Stimulated activated CD4-positive, alpha-beta T cell treated with anti-CD3 and anti-CD28 coated beads, Interleukin-2, amount 100 ng/mL, for 48 hours (primary cell): Measurements from ENCODE around the gene RNF34.
"Not testable (repeated sequence)": the region's sequence is repeated elsewhere in the genome, so short reads cannot be mapped to it uniquely, and the experiment has no call there.

Source experiments
- DNase-seq, 2 donors: peaks; one replicate each; pipeline ENCODE4 v3.0.0-alpha.2; 2020

Gene RNF34, protein sequence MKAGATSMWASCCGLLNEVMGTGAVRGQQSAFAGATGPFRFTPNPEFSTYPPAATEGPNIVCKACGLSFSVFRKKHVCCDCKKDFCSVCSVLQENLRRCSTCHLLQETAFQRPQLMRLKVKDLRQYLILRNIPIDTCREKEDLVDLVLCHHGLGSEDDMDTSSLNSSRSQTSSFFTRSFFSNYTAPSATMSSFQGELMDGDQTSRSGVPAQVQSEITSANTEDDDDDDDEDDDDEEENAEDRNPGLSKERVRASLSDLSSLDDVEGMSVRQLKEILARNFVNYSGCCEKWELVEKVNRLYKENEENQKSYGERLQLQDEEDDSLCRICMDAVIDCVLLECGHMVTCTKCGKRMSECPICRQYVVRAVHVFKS

DNA sequence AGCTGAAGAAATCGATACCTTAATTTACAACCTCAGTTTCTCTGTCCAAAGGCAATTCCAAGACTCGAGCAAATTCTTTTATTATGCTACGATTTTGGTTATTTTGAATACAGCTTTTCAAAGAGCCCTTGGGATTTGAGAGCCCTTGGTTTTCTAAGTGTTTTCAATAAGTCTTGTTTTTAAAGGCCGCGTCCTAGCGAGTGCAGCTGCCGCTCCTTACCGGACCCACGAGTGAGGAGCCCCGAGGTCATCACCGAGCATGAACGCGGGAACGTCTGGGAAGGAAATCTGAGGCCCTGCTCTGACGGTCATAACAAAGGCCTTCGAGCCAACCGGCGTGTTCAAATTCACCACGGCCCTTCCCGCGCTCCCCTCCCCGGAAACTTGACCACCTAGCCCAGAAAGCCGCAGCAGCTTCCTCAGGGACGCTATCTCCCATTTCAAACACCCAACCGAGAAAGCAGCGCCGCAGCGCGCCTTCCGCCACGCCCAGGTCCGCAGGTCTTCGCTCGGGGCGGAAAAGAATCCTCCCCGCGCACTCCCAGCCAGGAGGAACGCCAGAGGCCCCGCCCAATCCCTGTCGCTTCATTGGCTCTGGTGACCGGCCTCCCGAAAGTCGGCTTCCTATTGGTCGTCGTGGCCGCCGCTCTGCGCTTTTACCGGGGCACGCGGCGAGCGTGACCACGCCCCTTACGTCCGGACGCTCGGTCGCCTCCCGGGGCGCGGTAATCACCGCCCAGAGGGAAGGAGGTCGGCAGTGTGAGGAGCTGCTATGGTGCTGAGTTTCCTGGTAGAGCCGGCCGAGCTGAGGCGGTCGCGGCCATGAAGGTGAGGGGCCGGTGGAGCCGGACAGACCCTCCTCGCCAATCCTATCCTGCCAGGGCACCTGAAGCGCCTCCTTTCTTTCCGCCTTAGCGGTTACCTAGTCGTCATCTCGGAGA, at the start of gene RNF34:
Gene RNF34 (plus strand): TSS at position 728 of the 941 bp plus-strand sequence. CDS start 95 bp downstream, at position 823.
- peak; percentile 96 to 97 for DNase-seq

DNA sequence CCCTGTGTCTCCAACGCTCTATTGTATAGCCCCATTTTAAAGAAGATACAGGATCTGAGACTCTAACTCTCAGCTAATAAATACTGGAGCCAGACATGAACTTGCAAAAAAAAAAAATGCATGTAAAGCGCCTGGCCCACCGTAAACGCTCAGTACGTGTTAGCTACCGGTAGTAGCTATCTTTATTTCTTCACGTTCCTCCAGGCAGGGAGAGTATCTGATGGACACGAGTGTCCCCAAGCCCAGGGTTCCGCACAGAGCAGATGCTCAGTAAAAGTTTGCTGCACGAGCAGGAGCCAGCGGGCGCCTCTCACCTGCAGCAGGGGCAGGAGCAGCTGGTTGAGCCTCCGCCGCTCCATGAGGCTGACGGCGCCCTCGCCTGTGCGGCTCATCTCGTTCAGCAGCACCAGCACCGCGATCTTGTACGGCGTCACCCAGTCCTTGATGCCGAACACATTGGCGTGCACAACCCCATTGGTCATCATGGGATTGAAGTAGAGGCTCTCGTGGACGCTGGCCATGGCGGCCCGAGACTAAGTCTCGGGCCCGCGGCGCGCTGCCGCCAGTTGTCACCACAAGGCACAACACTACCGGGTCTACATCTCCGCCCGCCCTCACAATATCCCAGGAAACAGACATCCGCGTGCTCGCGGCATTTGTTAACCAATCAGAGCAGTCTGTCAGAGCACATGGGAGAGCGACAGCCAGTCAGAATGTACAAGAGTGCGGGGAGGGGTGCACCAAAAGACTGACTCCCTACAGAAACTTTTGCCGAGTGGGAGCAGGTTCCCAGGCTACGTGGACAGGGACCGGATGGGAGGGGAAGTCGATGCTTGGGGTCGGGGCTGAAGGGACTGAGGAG, 47.9 kb upstream of the RNF34 start, which contains the start of gene ANAPC5:
Gene ANAPC5 (minus strand): TSS at position 592 of the 862 bp plus-strand sequence. CDS start 71 bp downstream, at position 521.
- DNase-seq, result peak; percentile 79 to 85

- DNase-seq, result no peak
Measured at GRCh38 chr12:121352682-121353018, 47.3 kb upstream of the RNF34 start.

- no peak for DNase-seq
Measured at GRCh38 chr12:121355818-121356217, 44.1 kb upstream of the RNF34 start.

GRCh38 chr12:121356657-121357056, 43.3 kb upstream of the RNF34 start:
- no peak for DNase-seq

GRCh38 chr12:121357331-121357730, 42.6 kb upstream of the RNF34 start:
- no peak for DNase-seq

GRCh38 chr12:121358073-121358472, 41.8 kb upstream of the RNF34 start:
- DNase-seq, result no peak

DNA sequence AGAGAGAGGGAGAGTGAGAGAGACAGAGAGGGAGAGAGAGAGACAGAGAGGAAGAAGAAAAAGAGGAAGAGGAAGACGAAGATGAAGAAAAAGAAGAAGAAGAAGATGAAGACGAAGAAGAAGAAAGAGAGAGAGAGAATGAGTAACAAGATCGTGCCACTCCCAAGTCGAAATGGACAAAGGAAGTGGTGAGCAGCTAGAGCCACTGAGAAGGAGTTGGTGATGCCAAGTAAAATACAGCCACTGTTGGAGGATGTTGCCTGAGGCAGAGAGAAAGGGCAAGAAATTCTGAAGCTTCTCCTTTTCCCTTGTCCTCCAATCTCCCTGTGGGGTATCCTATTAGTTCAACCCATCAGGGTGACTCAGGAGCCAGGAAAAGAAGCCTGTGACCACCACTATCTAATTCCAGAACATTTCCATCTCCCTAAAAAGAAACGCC, 35.2 kb upstream of the RNF34 start:
- DNase-seq, result no peak

DNA sequence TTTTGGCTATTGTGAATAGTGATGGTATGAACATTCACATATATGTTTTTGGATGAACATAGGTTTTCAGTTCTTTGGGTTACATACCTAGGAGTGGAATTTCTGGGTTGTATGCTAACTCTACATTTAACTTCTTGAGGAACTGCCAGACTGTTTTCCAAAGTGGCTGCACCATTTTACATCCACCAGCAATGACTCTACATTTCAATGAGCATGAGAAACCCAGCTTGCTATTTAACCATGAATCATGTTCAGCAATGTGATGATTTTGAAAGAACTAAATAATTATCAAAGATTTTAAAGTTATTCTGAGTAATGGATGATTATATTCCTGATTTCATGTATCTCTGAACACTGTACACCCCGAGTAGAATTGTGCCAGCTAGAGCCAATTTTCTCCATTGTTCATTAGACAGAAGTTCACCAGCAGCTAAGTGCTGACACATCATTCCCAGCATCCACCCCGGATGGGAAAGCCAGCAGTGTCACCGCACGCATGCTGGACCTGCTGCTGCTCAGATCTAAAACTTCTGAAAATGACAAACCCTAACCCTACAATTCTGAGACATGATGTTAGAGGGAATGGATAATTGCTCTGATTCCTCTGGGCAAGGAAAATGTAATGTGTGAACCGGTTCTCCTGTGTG, 34.4 kb upstream of the RNF34 start:
- no peak for DNase-seq

DNA sequence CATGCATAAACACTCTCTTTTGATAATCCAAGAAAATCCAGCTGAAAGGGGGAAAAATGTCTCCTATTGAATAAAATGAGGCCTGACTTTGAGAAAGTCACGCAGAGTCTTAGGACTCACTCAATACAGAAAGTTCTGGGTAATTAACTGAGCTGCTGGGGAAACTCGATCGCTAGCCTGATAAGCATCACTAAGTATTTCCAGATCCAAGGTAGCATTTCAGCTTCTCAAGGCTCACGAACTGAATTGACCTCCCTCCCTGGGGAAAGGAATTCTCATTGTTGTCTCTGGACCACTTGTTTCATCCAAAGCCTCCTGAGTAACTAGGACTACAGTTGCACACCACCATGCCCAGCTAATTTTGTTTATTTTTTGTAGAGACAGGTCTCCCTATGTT, 33.9 kb upstream of the RNF34 start:
- no peak for DNase-seq

DNA sequence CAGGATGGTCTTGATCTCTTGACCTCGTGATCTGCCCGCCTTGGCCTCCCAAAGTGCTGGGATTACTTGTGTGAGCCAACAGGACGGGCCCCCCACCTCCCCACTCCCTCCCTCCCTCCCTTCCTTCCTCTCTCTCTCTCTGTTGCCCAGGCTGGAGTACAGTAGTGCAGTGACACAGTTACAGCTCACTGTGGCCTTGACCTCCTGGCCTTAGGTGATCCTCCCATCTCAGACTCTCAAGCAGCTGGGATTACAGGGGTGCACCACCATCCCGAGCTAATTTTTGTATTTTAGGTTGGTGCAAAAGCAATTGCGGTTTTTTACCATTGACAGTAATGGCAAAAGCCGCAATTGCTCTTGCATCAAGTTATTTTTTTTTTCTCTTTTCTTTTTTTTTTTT, 28.5 kb upstream of the RNF34 start:
- no peak for DNase-seq

DNA sequence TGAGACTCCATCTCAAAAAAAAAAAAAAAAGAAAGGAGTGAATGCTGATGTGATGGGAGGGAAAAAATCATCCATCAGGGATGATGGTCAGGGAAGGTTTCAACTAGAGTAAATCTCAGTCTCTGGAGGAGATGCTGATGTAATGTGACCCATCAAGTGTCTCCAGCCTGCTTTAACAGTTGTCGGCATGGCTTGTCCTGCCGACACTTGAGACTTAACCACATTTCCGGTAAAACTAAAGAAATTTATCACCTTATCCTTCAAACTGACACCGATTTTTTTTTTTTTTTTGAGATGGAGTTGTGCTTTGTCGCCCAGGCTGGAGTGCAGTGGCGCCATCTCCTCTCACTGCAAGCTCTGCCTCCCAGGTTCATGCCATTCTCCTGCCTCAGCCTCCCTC, 26.2 kb upstream of the RNF34 start:
- DNase-seq, result no peak

DNA sequence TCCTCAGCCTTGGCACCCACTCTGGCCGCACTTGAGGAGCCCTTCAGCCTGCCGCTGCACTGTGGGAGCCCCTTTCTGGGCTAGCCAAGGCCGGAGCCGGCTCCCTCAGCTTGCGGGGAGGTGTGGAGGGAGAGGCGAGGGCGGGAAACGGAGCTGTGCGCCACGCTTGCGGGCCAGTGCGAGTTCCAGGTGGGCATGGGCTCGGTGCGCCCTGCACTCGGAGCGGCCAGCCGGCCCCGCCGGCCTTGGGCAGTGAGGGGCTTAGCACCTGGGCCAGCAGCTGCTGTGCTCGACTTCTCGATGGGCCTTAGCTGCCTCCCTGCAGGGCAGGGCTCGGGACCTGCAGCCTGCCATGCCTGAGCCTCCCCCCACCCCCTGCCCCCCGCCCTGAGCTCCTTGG, 25.6 kb upstream of the RNF34 start:
- not testable (repeated sequence) for DNase-seq

DNA sequence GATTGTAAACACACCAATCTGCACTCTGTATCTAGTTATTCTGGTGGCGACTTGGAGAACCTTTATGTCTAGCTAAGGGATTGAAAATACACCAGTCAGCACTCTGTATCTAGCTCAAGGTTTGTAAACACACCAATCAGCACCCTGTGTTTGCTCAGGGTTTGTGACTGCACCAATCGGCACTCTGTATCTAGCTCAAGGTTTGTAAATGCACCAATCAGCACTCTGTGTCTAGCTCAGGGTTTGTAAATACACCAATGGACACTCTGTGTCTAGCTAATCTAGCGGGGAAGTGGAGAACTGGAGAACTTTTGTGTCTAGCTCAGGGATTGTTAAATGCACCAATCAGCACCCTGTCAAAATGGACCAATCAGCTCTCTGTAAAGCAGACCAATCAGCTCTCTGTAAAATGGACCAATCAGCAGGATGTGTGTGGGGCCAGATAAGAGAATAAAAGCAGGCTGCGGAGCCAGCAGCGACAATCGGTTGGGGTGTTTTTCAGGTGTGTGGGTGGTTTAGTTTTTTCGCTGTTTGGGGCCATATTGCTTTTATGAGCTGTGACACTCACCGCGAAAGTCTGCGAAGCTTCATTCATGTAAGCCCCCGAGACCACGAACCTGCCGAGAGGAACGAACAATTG, 24.9 kb upstream of the RNF34 start:
- not testable (repeated sequence) for DNase-seq

GRCh38 chr12:121376754-121377697, 22.9 kb upstream of the RNF34 start:
- no peak for DNase-seq

DNA sequence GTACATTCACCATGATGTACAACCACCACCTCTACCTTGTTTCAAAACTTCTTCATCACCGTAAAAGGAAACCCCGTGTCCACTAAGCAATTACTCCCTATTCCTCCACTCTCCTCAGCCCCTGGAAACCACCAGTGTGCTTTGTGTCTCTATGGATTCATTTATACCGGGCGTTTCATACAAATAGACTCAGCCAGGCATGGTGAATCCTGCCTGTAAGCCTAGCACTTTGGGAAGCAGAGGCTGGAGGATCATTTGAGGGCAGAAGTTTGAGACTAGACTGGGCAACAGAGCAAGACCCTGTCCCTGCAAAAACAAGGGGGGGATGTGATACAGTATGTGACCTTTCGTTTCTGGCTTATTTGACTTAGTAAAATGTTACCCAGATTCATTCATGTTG, 21.2 kb upstream of the RNF34 start:
- DNase-seq, result no peak

GRCh38 chr12:121379945-121380344, 20.0 kb upstream of the RNF34 start:
- no peak for DNase-seq

DNA sequence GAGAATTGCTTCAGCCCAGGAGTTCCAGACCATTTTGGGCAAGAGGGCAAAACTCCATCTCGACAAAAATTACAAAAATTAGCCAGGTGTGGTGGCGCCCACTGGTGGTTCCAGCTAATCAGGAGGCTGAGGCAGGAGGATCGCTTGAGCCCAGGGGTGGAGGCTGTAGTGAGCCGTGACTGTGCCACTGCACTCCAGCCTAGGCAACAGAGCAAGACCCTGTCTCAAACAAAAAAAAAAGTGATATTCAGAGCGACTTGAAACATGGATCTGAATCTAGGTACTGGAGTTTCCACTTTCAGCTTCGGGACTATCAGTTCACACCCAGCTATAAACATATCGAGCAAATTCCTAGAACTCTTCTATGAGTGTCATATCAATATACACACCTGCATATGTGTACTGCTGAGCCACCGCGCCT, 16.3 kb upstream of the RNF34 start:
- DNase-seq, result no peak

GRCh38 chr12:121384891-121385290, 15.0 kb upstream of the RNF34 start:
- not testable (repeated sequence) for DNase-seq

- no peak for DNase-seq
Measured at GRCh38 chr12:121388421-121388981, 11.4 kb upstream of the RNF34 start.
